ENCODE results near the gene GNA12.

DNA sequence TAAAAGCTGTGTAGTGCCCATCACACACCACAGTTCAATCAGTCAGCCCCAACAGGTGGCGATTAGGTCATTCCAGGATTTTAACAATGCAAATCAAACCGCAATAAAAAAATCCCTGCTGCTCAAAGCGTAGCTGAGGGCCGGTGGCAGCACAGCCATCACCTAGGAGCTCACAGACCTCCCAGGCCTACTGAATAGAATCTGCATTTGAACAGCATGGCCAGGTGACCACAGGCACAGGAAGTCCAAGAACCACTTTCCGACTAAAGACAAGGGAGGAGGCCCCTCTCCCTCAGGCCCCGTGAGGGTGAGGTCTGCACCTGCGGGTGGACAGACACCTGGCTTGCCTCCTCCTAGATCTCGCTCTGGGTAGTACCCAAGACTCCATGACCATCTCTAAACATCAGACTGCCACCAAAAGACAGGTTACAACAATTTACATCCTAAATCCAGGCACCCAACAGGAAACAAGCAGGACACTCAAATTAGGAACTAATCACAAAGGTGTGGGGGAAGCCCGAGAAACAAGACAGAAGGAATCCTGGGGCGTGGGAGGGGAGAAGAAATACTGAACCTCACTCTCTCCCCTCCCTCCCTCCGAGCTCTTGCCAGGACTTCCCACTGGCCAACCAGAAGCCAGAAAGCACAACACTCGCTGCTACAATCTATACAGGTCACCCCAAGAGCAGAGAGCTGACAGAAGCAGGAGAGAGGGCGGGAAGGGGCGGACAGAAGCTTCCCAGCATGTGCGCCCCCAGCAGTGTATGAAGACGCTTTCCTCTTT lies 19.2 kb downstream of the GNA12 start:
- TF ChIP-seq, protein P1, sequence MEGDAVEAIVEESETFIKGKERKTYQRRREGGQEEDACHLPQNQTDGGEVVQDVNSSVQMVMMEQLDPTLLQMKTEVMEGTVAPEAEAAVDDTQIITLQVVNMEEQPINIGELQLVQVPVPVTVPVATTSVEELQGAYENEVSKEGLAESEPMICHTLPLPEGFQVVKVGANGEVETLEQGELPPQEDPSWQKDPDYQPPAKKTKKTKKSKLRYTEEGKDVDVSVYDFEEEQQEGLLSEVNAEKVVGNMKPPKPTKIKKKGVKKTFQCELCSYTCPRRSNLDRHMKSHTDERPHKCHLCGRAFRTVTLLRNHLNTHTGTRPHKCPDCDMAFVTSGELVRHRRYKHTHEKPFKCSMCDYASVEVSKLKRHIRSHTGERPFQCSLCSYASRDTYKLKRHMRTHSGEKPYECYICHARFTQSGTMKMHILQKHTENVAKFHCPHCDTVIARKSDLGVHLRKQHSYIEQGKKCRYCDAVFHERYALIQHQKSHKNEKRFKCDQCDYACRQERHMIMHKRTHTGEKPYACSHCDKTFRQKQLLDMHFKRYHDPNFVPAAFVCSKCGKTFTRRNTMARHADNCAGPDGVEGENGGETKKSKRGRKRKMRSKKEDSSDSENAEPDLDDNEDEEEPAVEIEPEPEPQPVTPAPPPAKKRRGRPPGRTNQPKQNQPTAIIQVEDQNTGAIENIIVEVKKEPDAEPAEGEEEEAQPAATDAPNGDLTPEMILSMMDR (IDR thresholded peaks at IDR 0.05 in 2 of 3, conservative IDR thresholded peaks at IDR 0.05 in 1 of 3; ENCODE audit: control insufficient read depth in 2 of 3, extremely low read depth in 1 of 3, insufficient read depth in 1 of 3, low read depth in 3 of 3, low read length in 3 of 3), result no peak
- TF ChIP-seq, protein P2, sequence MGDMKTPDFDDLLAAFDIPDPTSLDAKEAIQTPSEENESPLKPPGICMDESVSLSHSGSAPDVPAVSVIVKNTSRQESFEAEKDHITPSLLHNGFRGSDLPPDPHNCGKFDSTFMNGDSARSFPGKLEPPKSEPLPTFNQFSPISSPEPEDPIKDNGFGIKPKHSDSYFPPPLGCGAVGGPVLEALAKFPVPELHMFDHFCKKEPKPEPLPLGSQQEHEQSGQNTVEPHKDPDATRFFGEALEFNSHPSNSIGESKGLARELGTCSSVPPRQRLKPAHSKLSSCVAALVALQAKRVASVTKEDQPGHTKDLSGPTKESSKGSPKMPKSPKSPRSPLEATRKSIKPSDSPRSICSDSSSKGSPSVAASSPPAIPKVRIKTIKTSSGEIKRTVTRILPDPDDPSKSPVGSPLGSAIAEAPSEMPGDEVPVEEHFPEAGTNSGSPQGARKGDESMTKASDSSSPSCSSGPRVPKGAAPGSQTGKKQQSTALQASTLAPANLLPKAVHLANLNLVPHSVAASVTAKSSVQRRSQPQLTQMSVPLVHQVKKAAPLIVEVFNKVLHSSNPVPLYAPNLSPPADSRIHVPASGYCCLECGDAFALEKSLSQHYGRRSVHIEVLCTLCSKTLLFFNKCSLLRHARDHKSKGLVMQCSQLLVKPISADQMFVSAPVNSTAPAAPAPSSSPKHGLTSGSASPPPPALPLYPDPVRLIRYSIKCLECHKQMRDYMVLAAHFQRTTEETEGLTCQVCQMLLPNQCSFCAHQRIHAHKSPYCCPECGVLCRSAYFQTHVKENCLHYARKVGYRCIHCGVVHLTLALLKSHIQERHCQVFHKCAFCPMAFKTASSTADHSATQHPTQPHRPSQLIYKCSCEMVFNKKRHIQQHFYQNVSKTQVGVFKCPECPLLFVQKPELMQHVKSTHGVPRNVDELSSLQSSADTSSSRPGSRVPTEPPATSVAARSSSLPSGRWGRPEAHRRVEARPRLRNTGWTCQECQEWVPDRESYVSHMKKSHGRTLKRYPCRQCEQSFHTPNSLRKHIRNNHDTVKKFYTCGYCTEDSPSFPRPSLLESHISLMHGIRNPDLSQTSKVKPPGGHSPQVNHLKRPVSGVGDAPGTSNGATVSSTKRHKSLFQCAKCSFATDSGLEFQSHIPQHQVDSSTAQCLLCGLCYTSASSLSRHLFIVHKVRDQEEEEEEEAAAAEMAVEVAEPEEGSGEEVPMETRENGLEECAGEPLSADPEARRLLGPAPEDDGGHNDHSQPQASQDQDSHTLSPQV (IDR thresholded peaks at IDR 0.05), result no peak
- no peak for TF ChIP-seq EP300 (IDR thresholded peaks at IDR 0.05; ENCODE audit: borderline replicate concordance in 1 of 2, control insufficient read depth in 1 of 2, low read depth in 2 of 2, low read length in 2 of 2)
- TF ChIP-seq, protein P3, sequence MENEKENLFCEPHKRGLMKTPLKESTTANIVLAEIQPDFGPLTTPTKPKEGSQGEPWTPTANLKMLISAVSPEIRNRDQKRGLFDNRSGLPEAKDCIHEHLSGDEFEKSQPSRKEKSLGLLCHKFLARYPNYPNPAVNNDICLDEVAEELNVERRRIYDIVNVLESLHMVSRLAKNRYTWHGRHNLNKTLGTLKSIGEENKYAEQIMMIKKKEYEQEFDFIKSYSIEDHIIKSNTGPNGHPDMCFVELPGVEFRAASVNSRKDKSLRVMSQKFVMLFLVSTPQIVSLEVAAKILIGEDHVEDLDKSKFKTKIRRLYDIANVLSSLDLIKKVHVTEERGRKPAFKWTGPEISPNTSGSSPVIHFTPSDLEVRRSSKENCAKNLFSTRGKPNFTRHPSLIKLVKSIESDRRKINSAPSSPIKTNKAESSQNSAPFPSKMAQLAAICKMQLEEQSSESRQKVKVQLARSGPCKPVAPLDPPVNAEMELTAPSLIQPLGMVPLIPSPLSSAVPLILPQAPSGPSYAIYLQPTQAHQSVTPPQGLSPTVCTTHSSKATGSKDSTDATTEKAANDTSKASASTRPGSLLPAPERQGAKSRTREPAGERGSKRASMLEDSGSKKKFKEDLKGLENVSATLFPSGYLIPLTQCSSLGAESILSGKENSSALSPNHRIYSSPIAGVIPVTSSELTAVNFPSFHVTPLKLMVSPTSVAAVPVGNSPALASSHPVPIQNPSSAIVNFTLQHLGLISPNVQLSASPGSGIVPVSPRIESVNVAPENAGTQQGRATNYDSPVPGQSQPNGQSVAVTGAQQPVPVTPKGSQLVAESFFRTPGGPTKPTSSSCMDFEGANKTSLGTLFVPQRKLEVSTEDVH (IDR thresholded peaks at IDR 0.05; ENCODE audit: low read depth, partially characterized antibody), result no peak
- no peak for TF ChIP-seq SMC3 (IDR thresholded peaks at IDR 0.05; ENCODE audit: borderline replicate concordance, low read length)
